CD14-positive monocyte (primary cell): Measurements from ENCODE around the gene TRAK2. TPM values are rescaled to one million over a fixed set of nuclear protein-coding genes. Genes with fewer than 3 reads are reported as not detected.
"Not testable (repeated sequence)": the region's sequence is repeated elsewhere in the genome, so short reads cannot be mapped to it uniquely, and the experiment has no call there.

Source experiments
- DNase-seq, 3 donors: peaks; one replicate each; pipeline ENCODE4 v3.0.0-alpha.2; 2011 to 2022
- H2AFZ ChIP-seq: 2 replicates; pipeline ENCODE4 v1.6.0; 2012; ENCODE audit warnings: mild to moderate bottlenecking, low read depth, low read length, inconsistent platforms; ENCODE audit not compliant: insufficient read depth, poor library complexity, severe bottlenecking
- H3K27ac ChIP-seq, 2 donors: 1 replicate in 1 of 2; 2 replicates in 1 of 2; pipeline ENCODE4 v1.5.1; 2012 to 2013; ENCODE audit warnings: low read length in 2 of 2, control low read depth in 1 of 2, inconsistent platforms in 1 of 2, low read depth in 1 of 2, mild to moderate bottlenecking in 1 of 2
- H3K27me3 ChIP-seq, 2 donors: one replicate each; pipeline versions ENCODE4 v1.6.0 to v1.6.1; 2011 to 2013; ENCODE audit warnings: low read length in 2 of 2; ENCODE audit not compliant: control insufficient read depth in 2 of 2, insufficient read depth in 2 of 2
- H3K36me3 ChIP-seq, 2 donors: replicated peaks in 1 of 2; 1 replicate in 1 of 2; 2 replicates in 1 of 2; pipeline versions ENCODE4 v1.5.1 to v1.6.1; 2012 to 2013; ENCODE audit warnings: low read length in 2 of 2, control low read depth in 1 of 2, inconsistent platforms in 1 of 2, mild to moderate bottlenecking in 1 of 2; ENCODE audit not compliant: insufficient read depth in 2 of 2, control insufficient read depth in 1 of 2
- H3K4me1 ChIP-seq, 2 donors: 1 replicate in 1 of 2; 2 replicates in 1 of 2; pipeline versions ENCODE4 v1.5.1 to v1.6.1; 2012 to 2013; ENCODE audit warnings: low read length in 2 of 2, control low read depth in 1 of 2, inconsistent platforms in 1 of 2, mild to moderate bottlenecking in 1 of 2, moderate library complexity in 1 of 2; ENCODE audit not compliant: insufficient read depth in 2 of 2, control insufficient read depth in 1 of 2
- H3K4me2 ChIP-seq: replicated peaks from 2 replicates; pipeline ENCODE3; 2012; ENCODE audit warnings: low read length, moderate library complexity, mild to moderate bottlenecking; ENCODE audit not compliant: poor library complexity, severe bottlenecking; ENCODE audit errors: extremely low read depth
- H3K4me3 ChIP-seq, 3 experiments: fragments of 200-600 bp in 1 of 3; sonication (generic) in 1 of 3; replicated peaks in 1 of 3; 1 replicate in 2 of 3; 2 replicates in 1 of 3; pipeline ENCODE4 v1.5.1; 2011 to 2013; ENCODE audit warnings: low read length in 3 of 3, mild to moderate bottlenecking in 3 of 3, control low read depth in 2 of 3, low read depth in 2 of 3, inconsistent platforms in 1 of 3, moderate library complexity in 1 of 3
- H3K79me2 ChIP-seq: 2 replicates; pipeline ENCODE4 v1.6.0; 2012; ENCODE audit warnings: mild to moderate bottlenecking, control low read depth, inconsistent platforms, low read length, moderate library complexity; ENCODE audit not compliant: insufficient read depth
- H3K9ac ChIP-seq: 2 replicates; pipeline ENCODE4 v1.6.0; 2017; ENCODE audit warnings: low read length, mild to moderate bottlenecking; ENCODE audit not compliant: insufficient read depth, poor library complexity, severe bottlenecking
- H3K9me3 ChIP-seq, 2 donors: replicated peaks in 1 of 2; 1 replicate in 1 of 2; 2 replicates in 1 of 2; pipeline versions ENCODE4 v1.5.1 to v1.6.1; 2012 to 2013; ENCODE audit warnings: low read length in 2 of 2, control low read depth in 1 of 2; ENCODE audit not compliant: control insufficient read depth in 1 of 2, insufficient read depth in 1 of 2
- H4K20me1 ChIP-seq: 2 replicates; pipeline ENCODE4 v1.6.0; 2012; ENCODE audit warnings: mild to moderate bottlenecking, low read length, control low read depth, moderate library complexity; ENCODE audit not compliant: insufficient read depth
- H3K27ac Mint-ChIP-seq, 7 donors: one replicate each; pipeline ENCODE4 v1.8.0; 2020; ENCODE audit warnings: mild to moderate bottlenecking in 7 of 7, mixed read lengths in 7 of 7, moderate library complexity in 6 of 7, inconsistent platforms in 2 of 7
- H3K27me3 Mint-ChIP-seq, 3 donors: one replicate each; pipeline ENCODE4 v1.8.0; 2021 to 2022; ENCODE audit warnings: low read depth in 3 of 3, mild to moderate bottlenecking in 3 of 3, mixed read lengths in 3 of 3, moderate library complexity in 3 of 3, inconsistent platforms in 1 of 3
- H3K36me3 Mint-ChIP-seq, 2 donors: one replicate each; pipeline ENCODE4 v1.8.0; 2020; ENCODE audit warnings: mixed read lengths in 2 of 2, inconsistent platforms in 1 of 2, mild to moderate bottlenecking in 1 of 2
- H3K4me1 Mint-ChIP-seq: one replicate; pipeline ENCODE4 v1.8.0; 2020; ENCODE audit warnings: mild to moderate bottlenecking, mixed read lengths
- H3K4me3 Mint-ChIP-seq, 2 donors: one replicate each; pipeline ENCODE4 v1.8.0; 2020; ENCODE audit warnings: mild to moderate bottlenecking in 2 of 2, mixed read lengths in 2 of 2, moderate library complexity in 1 of 2
- H3K9me3 Mint-ChIP-seq, 7 donors: one replicate each; pipeline ENCODE4 v1.8.0; 2020 to 2022; ENCODE audit warnings: mixed read lengths in 7 of 7, mild to moderate bottlenecking in 6 of 7, moderate library complexity in 6 of 7, inconsistent platforms in 2 of 7
- WGBS: methylation state at CpG from one replicate; pipeline ENCODE4 v1.1.5; 2013; ENCODE audit warnings: missing lambda C conversion rate; ENCODE audit not compliant: insufficient coverage; 5-methylcytosine and 5-hydroxymethylcytosine counted together
- intact Hi-C, 2 donors: fragments of 100-400 bp; cut with micrococcal nuclease; formaldehyde crosslinking; loops; one replicate each; pipeline versions ENCODE4 v1.15.0 to v1.15.1; 2023
- polyA plus RNA-seq, 3 donors: library from polyadenylated mRNA; depleted of rRNA in 1 of 3; unstranded in 2 of 3; stranded (reverse) in 1 of 3; fragments of 300-500 nt in 2 of 3; fragments of >200 nt in 1 of 3; fragmentation: Illumina TruSeq in 2 of 3; gene quantifications; 1 replicate in 2 of 3; 2 replicates in 1 of 3; pipeline ENCODE4 v1.2.3, GENCODE V29; 2012 to 2021
- TF ChIP-seq, protein P1 (sequence below): fragments of 200-600 bp; IDR thresholded peaks from one replicate; pipeline ENCODE4 v1.8.0; 2022; ENCODE audit warnings: antibody characterized with exemption, mild to moderate bottlenecking

The TRAK2 gene
- polyA plus RNA-seq, 3 donors = 7.6 to 16.8 (median 15.3) TPM

DNA sequence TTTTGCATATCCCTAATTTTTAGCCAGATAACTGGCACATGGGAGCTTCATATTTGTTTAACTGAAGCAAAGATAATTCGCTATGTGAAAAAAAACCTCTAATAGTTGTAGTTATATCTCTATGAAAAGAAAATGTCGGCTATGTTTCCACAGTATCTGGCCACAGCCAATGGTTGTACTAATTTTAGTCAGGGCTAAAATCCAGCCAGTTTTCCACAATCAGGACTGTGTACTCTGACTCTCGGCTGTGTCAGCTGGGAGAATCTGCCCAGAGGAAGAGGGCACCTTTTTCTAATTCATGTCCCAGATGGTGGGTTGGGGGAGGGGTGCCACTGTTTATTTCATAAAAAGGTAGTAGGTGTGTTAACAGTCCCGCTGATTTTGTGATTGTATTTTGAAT is 39.0 kb upstream of the TRAK2 start:
- TF ChIP-seq, protein P1, sequence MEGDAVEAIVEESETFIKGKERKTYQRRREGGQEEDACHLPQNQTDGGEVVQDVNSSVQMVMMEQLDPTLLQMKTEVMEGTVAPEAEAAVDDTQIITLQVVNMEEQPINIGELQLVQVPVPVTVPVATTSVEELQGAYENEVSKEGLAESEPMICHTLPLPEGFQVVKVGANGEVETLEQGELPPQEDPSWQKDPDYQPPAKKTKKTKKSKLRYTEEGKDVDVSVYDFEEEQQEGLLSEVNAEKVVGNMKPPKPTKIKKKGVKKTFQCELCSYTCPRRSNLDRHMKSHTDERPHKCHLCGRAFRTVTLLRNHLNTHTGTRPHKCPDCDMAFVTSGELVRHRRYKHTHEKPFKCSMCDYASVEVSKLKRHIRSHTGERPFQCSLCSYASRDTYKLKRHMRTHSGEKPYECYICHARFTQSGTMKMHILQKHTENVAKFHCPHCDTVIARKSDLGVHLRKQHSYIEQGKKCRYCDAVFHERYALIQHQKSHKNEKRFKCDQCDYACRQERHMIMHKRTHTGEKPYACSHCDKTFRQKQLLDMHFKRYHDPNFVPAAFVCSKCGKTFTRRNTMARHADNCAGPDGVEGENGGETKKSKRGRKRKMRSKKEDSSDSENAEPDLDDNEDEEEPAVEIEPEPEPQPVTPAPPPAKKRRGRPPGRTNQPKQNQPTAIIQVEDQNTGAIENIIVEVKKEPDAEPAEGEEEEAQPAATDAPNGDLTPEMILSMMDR = no peak
- Mint-ChIP-seq H3K4me1 (no peaks in the 10 kb centered on the region), H3K27me3 (peaks cover 0 to 5% (median 0%) of the 10 kb centered on the region in 3 donors), H3K36me3 (no peaks in the 10 kb centered on the region), H3K9me3 (no peaks in the 10 kb centered on the region), H3K4me3 (no peak overlapping the region), H3K27ac (no peak overlapping the region)
- no peak overlapping the region for H2AFZ ChIP-seq
- H3K36me3 ChIP-seq = no peaks in the 10 kb centered on the region
- H3K79me2 ChIP-seq = no peaks in the 10 kb centered on the region
- H3K9ac ChIP-seq = no peak overlapping the region
- DNase-seq = no peak
- no peaks in the 10 kb centered on the region for H3K27me3 ChIP-seq
- H4K20me1 ChIP-seq = no peaks in the 10 kb centered on the region
- H3K4me1 ChIP-seq = no peaks in the 10 kb centered on the region
- no peak overlapping the region for H3K4me2 ChIP-seq
- intact Hi-C loops = no loop called here
- no peak overlapping the region for H3K4me3 ChIP-seq
- H3K27ac ChIP-seq = no peak overlapping the region
- WGBS = 80% methylated on average over 2 of the region's 4 CpGs
- H3K9me3 ChIP-seq = no peaks in the 10 kb centered on the region

DNA sequence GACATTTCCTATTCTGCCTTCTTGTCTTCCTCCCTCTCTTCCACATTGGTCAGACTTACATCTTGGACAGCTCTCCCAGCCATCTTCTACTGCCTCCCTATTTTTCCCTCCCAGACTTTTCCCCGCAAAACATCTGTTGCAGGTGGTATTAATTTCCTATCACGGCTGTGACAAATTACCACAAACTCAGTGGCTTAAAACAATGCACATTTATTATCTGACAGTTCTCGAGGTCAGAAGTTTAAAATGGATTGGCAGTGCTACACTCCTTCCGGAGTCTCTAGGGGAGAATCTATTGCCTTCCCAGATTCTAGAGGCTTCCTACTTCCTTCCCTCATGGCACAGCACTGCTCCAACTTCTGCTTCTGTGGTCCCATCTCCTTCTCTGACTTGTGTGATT is 33.5 kb upstream of the TRAK2 start:
- Histone ChIP-seq H3K4me1 (no peaks in the 10 kb centered on the region), H4K20me1 (no peaks in the 10 kb centered on the region), H3K9me3 (no peaks in the 10 kb centered on the region), H3K36me3 (no peaks in the 10 kb centered on the region), H3K27ac (no peak overlapping the region), H3K4me3 (no peak overlapping the region), H3K4me2 (no peak overlapping the region), H3K79me2 (no peaks in the 10 kb centered on the region), H2AFZ (no peak overlapping the region), H3K27me3 (no peaks in the 10 kb centered on the region), H3K9ac (no peak overlapping the region)
- 100% methylated on average over 1 of the region's 4 CpGs for WGBS
- Mint-ChIP-seq H3K27me3 (peaks cover 0 to 5% (median 0%) of the 10 kb centered on the region in 3 donors), H3K9me3 (peaks cover 0 to 9% (median 0%) of the 10 kb centered on the region in 7 donors), H3K27ac (peak overlapping the region in 1 of 7 donors; percentile 31), H3K4me1 (no peaks in the 10 kb centered on the region), H3K4me3 (no peak overlapping the region), H3K36me3 (peaks cover 10 to 12% of the 10 kb centered on the region in 2 donors)
- intact Hi-C loops = no loop called here
- TF ChIP-seq, protein P1 = no peak
- no peak for DNase-seq

DNA sequence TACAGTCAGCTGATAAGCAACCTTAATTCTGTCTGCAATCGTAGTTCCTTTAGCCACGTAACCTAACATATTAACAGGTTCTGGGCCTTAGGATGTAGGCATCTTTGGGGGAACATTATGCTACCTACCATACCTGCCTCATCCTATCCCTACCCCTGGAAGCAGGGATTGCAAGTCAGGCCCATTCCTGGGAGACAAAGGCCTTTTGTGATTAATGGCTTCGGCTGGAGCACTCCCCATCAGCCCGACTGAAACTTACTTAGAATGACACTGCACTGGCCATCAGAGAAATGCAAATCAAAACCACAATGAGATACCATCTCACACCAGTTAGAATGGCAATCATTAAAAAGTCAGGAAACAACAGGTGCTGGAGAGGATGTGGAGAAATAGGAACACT is 32.5 kb upstream of the TRAK2 start:
- H3K27ac Mint-ChIP-seq, H3K9me3 Mint-ChIP-seq, H3K27me3 Mint-ChIP-seq, H3K27me3 ChIP-seq, H3K4me1 ChIP-seq, H3K79me2 ChIP-seq, H3K4me3 Mint-ChIP-seq, DNase-seq, H3K4me1 Mint-ChIP-seq, intact Hi-C loops, H3K27ac ChIP-seq, H3K4me2 ChIP-seq, H2AFZ ChIP-seq, H3K9me3 ChIP-seq, H4K20me1 ChIP-seq, H3K9ac ChIP-seq, H3K36me3 ChIP-seq, H3K4me3 ChIP-seq: not testable (repeated sequence)
- peaks cover 10 to 13% of the 10 kb centered on the region in 2 donors for H3K36me3 Mint-ChIP-seq
- no CpG with 5 or more reads among the region's 4 CpGs for WGBS
